Aorta (tissue), 5 donors: ENCODE results near the gene CRYBA4. TPM values are rescaled to one million over a fixed set of nuclear protein-coding genes. Genes with fewer than 3 reads are reported as not detected.

Experiments used
- ATAC-seq: fragments of 200-7000 bp; cut with Tn5 transposase; one replicate; pipeline ENCODE4 v1.9.1; 2022; ENCODE audit warnings: moderate library complexity; ENCODE audit not compliant: low FRiP score
- DNase-seq, 2 donors: peaks; one replicate each; pipeline ENCODE4 v3.0.0-alpha.2; 2020
- H3K27ac ChIP-seq, 2 donors: one replicate each; pipeline ENCODE4 v1.5.1; 2013; ENCODE audit warnings: low read length in 2 of 2, mild to moderate bottlenecking in 2 of 2, moderate library complexity in 2 of 2, control low read depth in 1 of 2, inconsistent platforms in 1 of 2, low read depth in 1 of 2
- H3K27me3 ChIP-seq, 2 donors: one replicate each; pipeline ENCODE4 v1.6.1; 2013; ENCODE audit warnings: control low read depth in 1 of 2, low read length in 1 of 2, mild to moderate bottlenecking in 1 of 2, moderate library complexity in 1 of 2; ENCODE audit not compliant: insufficient read depth in 2 of 2, control insufficient read depth in 1 of 2
- H3K36me3 ChIP-seq, 2 donors: one replicate each; pipeline ENCODE4 v1.6.1; 2013; ENCODE audit warnings: control low read depth in 1 of 2, low read length in 1 of 2, mild to moderate bottlenecking in 1 of 2; ENCODE audit not compliant: insufficient read depth in 2 of 2, control insufficient read depth in 1 of 2
- H3K4me1 ChIP-seq, 2 donors: one replicate each; pipeline ENCODE4 v1.6.1; 2013; ENCODE audit warnings: low read length in 2 of 2, control low read depth in 1 of 2, mild to moderate bottlenecking in 1 of 2, moderate library complexity in 1 of 2; ENCODE audit not compliant: insufficient read depth in 2 of 2, control insufficient read depth in 1 of 2
- H3K4me3 ChIP-seq, 2 donors: one replicate each; pipeline ENCODE4 v1.5.1; 2013; ENCODE audit warnings: low read length in 2 of 2, control low read depth in 1 of 2, mild to moderate bottlenecking in 1 of 2
- H3K9me3 ChIP-seq: one replicate; pipeline ENCODE4 v1.6.1; 2013; ENCODE audit warnings: mild to moderate bottlenecking, low read length; ENCODE audit not compliant: control insufficient read depth
- WGBS, 2 donors: extraction: QIAGEN DNeasy Blood & Tissue Kit; methylation state at CpG; one replicate each; pipeline ENCODE4 v1.1.7; 2013; 5-methylcytosine and 5-hydroxymethylcytosine counted together
- intact Hi-C, 2 donors: fragments of 100-400 bp; cut with DNase I; formaldehyde crosslinking; loops; one replicate each; pipeline versions ENCODE4 v1.14.2 to v1.15.0; 2022
- polyA plus RNA-seq, 2 donors: library from polyadenylated mRNA; stranded (reverse); fragments of 200-250 nt; gene quantifications; one replicate each; pipeline ENCODE4 v1.2.3, GENCODE V29; 2013
- total RNA-seq, 2 donors: library from RNA; stranded (reverse); fragmentation: NEBNext Ultra II Directional; extraction: Animal tissue kit (Norgen Biotek cat#: 25700); gene quantifications; one replicate each; pipeline ENCODE4 v1.2.1, GENCODE V29; 2021
- donor health status: healthy with polysubstance abuse.
- donor health status: Bipolar disorder and iron deficiency.
- donor health status: DM: no; HTN: no; CAD: no.
- donor health status: DM: no; HTN: no; CAD: no.
- donor health status: DM: yes; HTN: yes; CAD: no.

CRYBA4 gene
- total and polyA plus RNA-seq, 4 donors, result not detected

- Histone ChIP-seq H3K36me3 (no peaks in the 10 kb centered on the region), H3K27ac (no peak overlapping the region), H3K4me3 (no peak overlapping the region), H3K4me1 (no peaks in the 10 kb centered on the region), H3K9me3 (no peaks in the 10 kb centered on the region), H3K27me3 (no peaks in the 10 kb centered on the region)
- ATAC-seq (no peak), DNase-seq (no peak)
- WGBS, 2 donors, result 91 to 93% methylated on average over 18 of the region's 18 CpGs
- intact Hi-C loops, result no loop called here
Observed at GRCh38 chr22:26629988-26630761, 8.4 kb downstream of the CRYBA4 start.

GRCh38 chr22:26631282-26631681 lies 9.5 kb downstream of the CRYBA4 start:
- DNase-seq, result no peak
- H3K9me3 ChIP-seq, result no peaks in the 10 kb centered on the region
- H3K27me3 ChIP-seq, result no peaks in the 10 kb centered on the region
- no peaks in the 10 kb centered on the region for H3K4me1 ChIP-seq
- intact Hi-C loops, result no loop called here
- ATAC-seq, result no peak
- no peaks in the 10 kb centered on the region for H3K36me3 ChIP-seq
- no peak overlapping the region for H3K4me3 ChIP-seq
- WGBS, 2 donors, result 95 to 97% methylated on average over 4 of the region's 4 CpGs
- no peak overlapping the region for H3K27ac ChIP-seq

- 49 to 58% methylated on average over 8 of the region's 8 CpGs for WGBS, 2 donors
- Histone ChIP-seq H3K4me1 (no peaks in the 10 kb centered on the region), H3K27me3 (no peaks in the 10 kb centered on the region), H3K27ac (no peak overlapping the region), H3K4me3 (no peak overlapping the region), H3K36me3 (no peaks in the 10 kb centered on the region), H3K9me3 (no peaks in the 10 kb centered on the region)
- intact Hi-C loops, result no loop called here
- no peak for ATAC-seq
- DNase-seq, result no peak
Observed at GRCh38 chr22:26632422-26633155, 10.8 kb downstream of the CRYBA4 start.

- H3K27ac ChIP-seq, result no peak overlapping the region
- no peaks in the 10 kb centered on the region for H3K9me3 ChIP-seq
- no peaks in the 10 kb centered on the region for H3K27me3 ChIP-seq
- WGBS, 2 donors, result 84 to 95% methylated on average over 3 of the region's 3 CpGs
- no peak for ATAC-seq
- no peaks in the 10 kb centered on the region for H3K36me3 ChIP-seq
- intact Hi-C loops, result no loop called here
- H3K4me1 ChIP-seq, result no peaks in the 10 kb centered on the region
- DNase-seq, result no peak
- no peak overlapping the region for H3K4me3 ChIP-seq
Observed at GRCh38 chr22:26634189-26634588, 12.4 kb downstream of the CRYBA4 start.

- intact Hi-C loops, result no loop called here
- DNase-seq (no peak), ATAC-seq (no peak)
- Histone ChIP-seq H3K4me3 (no peak overlapping the region), H3K4me1 (no peaks in the 10 kb centered on the region), H3K27ac (no peak overlapping the region), H3K9me3 (no peaks in the 10 kb centered on the region), H3K36me3 (no peaks in the 10 kb centered on the region), H3K27me3 (no peaks in the 10 kb centered on the region)
- 74 to 81% methylated on average over 2 of the region's 2 CpGs for WGBS, 2 donors
Observed at GRCh38 chr22:26635117-26635516, 13.4 kb downstream of the CRYBA4 start.

GRCh38 chr22:26636296-26636695 lies 14.5 kb downstream of the CRYBA4 start:
- WGBS, 2 donors, result 27 to 47% methylated on average over 1 of the region's 1 CpG
- Histone ChIP-seq H3K9me3 (no peaks in the 10 kb centered on the region), H3K27ac (no peak overlapping the region), H3K27me3 (no peaks in the 10 kb centered on the region), H3K4me1 (no peaks in the 10 kb centered on the region), H3K36me3 (no peaks in the 10 kb centered on the region), H3K4me3 (no peak overlapping the region)
- no peak for ATAC-seq
- intact Hi-C loops, result no loop called here
- no peak for DNase-seq

- Histone ChIP-seq H3K27ac (no peak overlapping the region), H3K27me3 (no peaks in the 10 kb centered on the region), H3K4me3 (no peak overlapping the region), H3K9me3 (no peaks in the 10 kb centered on the region), H3K4me1 (no peaks in the 10 kb centered on the region), H3K36me3 (no peaks in the 10 kb centered on the region)
- 48% methylated on average over 8 of the region's 8 CpGs for WGBS, 2 donors
- intact Hi-C loops, result no loop called here
- DNase-seq (peak in 1 of 2 donors; percentile 60), ATAC-seq (no peak)
Observed at GRCh38 chr22:26642465-26643417, 21.0 kb downstream of the CRYBA4 start.

- ATAC-seq, result no peak
- no peak for DNase-seq
- Histone ChIP-seq H3K27ac (no peak overlapping the region), H3K36me3 (no peaks in the 10 kb centered on the region), H3K9me3 (no peaks in the 10 kb centered on the region), H3K4me3 (no peak overlapping the region), H3K27me3 (peaks cover 0 to 2% of the 10 kb centered on the region in 2 donors), H3K4me1 (no peaks in the 10 kb centered on the region)
- intact Hi-C loops, result no loop called here
- WGBS, 2 donors, result 79 to 83% methylated on average over 15 of the region's 15 CpGs
Observed at GRCh38 chr22:26643418-26644100, 21.8 kb downstream of the CRYBA4 start.
